Thyroid gland (tissue), 4 donors: ENCODE results near the gene EDEM3.

ENCODE experiments used
- POLR2A ChIP-seq, 2 donors: fragments of 450-650 bp; IDR thresholded peaks; one replicate each; pipeline ENCODE4 v1.6.1; 2017; ENCODE audit warnings: antibody characterized with exemption in 2 of 2, mild to moderate bottlenecking in 2 of 2, moderate library complexity in 1 of 2
- TF ChIP-seq, protein P1 (sequence below), 6 experiments: fragments of 200-600 bp in 3 of 6; fragments of 450-650 bp in 3 of 6; sonication (generic) in 3 of 6; IDR thresholded peaks; one replicate each; pipeline ENCODE4 v1.5.1; 2016 to 2019; ENCODE audit warnings: antibody characterized with exemption in 6 of 6, mild to moderate bottlenecking in 2 of 6, inconsistent platforms in 1 of 6, moderate library complexity in 1 of 6

DNA sequence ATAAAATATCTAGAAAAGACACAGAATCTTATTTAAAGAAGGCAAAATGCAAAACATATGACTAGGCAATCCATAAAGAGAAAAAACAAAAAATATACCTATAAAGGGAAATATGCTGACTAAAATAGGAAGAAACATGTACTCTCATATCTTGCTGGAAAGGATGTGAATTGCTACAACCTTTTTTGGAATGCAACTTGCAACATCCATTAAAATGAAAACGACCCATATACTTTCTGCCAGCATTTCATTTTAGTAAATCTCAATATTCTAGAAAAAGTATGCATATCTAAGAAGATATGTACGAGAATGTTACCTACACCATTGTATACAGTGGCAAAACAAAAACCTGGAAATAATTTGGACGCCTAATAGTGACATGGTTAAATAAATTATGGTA lies 56.6 kb downstream of the EDEM3 start:
- TF ChIP-seq, protein P1, sequence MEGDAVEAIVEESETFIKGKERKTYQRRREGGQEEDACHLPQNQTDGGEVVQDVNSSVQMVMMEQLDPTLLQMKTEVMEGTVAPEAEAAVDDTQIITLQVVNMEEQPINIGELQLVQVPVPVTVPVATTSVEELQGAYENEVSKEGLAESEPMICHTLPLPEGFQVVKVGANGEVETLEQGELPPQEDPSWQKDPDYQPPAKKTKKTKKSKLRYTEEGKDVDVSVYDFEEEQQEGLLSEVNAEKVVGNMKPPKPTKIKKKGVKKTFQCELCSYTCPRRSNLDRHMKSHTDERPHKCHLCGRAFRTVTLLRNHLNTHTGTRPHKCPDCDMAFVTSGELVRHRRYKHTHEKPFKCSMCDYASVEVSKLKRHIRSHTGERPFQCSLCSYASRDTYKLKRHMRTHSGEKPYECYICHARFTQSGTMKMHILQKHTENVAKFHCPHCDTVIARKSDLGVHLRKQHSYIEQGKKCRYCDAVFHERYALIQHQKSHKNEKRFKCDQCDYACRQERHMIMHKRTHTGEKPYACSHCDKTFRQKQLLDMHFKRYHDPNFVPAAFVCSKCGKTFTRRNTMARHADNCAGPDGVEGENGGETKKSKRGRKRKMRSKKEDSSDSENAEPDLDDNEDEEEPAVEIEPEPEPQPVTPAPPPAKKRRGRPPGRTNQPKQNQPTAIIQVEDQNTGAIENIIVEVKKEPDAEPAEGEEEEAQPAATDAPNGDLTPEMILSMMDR (IDR thresholded peaks at IDR 0.05) = no peak
- TF ChIP-seq POLR2A (IDR thresholded peaks at IDR 0.05) = no peak
